ENCODE results near the gene RPL7L1.
"Not testable (repeated sequence)": the region's sequence is repeated elsewhere in the genome, so short reads cannot be mapped to it uniquely, and the experiment has no call there.

RPL7L1 gene

GRCh38 chr6:42894041-42894828 lies 14.8 kb downstream of the RPL7L1 start:
- not testable (repeated sequence) for DNase-seq

DNA sequence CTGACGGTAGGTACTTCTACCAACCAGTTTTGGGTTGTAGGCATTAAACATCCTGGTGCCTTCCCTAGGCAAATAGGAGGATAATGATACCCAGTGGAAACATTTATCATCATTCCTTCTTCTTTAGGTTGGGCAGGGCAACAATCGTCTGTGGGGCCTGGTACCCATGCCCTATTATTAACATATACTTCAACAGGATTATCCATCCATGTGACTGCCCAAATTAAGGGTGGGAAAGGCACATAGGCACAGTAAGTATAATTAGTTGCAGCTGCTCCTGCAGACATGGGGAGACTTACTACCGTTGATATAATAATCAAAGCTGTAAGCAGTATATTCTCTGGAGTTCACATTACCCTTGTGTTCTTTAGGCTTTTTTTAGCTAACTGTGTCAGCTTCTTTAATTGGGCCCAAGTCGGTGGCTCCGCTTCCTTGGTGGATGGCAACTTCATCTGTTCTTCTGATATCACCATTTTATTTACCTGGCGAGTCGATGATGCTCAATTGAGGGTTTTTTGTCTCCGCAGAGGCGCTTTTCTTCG lies 16.8 kb downstream of the RPL7L1 start:
- no peak for DNase-seq

DNA sequence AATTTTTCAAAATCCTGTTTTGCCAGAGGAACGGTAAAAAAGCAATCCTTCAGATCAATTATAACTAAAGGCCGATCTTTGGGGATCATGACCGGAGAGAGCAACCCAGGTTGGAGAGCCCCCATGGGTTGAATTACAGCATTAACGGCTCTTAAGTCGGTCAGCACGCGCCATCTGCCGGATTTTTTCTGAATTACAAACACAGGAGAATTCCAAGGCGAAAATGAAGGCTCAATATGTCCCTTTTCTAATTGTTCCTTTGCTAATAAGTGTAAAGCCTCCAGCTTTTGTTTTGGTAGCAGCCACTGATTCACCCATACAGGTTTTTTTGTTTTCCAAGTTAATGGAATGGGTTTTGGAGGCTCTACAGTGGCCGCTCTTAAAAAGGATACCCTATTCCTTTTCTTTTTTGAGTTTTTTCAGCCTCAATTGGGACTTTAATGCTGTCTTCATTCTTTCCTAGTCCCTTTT lies 19.5 kb downstream of the RPL7L1 start:
- DNase-seq = peak; percentile 48

DNA sequence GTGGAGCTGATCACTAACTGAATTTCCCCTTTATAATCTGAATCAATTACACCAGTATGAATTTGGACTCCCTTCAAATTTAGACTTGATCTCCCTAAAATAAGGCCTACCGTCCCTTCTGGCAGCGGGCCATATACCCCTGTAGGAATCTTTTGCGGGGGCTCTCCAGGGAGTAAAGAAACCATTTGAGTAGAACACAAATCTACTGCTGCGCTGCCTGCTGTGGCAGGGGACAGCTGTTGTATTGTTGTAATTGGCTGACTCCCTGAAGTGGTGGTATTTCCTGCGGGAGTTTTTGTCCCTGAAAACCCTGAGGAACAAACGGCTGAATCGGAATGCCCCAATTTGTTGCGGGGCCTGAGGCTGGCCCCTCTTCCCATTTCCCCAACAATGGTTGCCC lies 20.5 kb downstream of the RPL7L1 start:
- no peak for DNase-seq

DNA sequence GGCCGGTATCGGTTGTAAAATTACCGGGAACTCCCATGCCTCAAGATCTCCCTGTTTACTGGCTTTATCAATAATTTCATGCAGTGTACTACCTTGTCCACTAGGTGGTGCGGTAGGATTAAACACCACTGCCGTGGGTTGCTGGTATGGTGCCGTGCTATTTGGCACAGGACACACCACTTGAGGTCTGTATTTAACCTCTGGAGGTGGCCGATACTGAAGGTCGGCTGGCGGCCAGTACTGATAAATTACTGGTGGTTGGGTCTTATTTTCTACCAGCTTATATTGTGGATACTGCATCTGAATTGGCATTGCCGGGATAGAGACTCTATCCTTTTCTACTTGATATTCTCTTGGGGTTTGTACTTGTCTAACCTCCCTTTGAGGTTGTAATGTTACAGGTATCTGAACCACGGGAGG lies 22.1 kb downstream of the RPL7L1 start:
- DNase-seq = peak; percentile 80

- not testable (repeated sequence) for DNase-seq
Measured at GRCh38 chr6:42902429-42903263, 23.2 kb downstream of the RPL7L1 start.

GRCh38 chr6:42904467-42904866 lies 25.1 kb downstream of the RPL7L1 start:
- no peak for DNase-seq

DNA sequence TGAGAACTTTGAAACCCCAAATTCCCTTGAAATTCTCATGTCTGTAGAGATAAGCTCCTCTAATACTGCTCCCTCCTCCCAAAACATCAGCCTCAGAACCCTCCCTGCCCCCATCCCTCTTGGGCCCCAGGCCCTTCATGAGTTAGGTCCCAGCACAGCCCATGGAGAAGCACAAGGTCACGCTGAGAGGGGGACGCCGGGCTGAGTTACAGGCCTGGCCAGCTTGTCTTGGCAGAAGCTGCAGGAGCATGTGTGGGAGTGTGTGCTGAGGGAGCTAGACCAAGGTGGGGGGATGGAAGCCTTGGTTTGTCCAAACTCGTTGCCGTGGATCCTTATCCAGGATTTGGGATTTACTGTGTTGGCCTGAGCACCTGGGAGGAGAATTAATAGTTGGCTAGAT lies 27.9 kb downstream of the RPL7L1 start:
- no peak for DNase-seq

DNA sequence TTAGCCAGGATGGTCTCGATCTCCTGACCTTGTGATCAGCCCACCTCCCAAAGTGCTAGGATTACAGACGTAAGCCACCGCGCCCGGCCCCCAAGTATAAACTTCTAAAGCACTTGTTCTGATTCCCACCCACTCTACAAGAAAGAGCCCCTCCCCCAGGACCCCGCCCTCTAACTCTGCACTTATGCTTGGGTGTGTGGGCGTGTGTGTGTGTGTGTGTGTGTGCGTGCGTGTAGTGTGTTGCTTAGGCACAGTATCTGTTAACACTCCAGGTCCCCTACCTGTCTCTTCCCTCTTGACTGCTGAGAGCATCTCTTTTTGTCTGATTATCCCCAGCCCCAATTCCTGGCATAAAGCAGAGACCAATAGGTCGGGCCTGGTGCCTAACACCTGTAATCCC lies 30.4 kb downstream of the RPL7L1 start:
- no peak for DNase-seq

DNA sequence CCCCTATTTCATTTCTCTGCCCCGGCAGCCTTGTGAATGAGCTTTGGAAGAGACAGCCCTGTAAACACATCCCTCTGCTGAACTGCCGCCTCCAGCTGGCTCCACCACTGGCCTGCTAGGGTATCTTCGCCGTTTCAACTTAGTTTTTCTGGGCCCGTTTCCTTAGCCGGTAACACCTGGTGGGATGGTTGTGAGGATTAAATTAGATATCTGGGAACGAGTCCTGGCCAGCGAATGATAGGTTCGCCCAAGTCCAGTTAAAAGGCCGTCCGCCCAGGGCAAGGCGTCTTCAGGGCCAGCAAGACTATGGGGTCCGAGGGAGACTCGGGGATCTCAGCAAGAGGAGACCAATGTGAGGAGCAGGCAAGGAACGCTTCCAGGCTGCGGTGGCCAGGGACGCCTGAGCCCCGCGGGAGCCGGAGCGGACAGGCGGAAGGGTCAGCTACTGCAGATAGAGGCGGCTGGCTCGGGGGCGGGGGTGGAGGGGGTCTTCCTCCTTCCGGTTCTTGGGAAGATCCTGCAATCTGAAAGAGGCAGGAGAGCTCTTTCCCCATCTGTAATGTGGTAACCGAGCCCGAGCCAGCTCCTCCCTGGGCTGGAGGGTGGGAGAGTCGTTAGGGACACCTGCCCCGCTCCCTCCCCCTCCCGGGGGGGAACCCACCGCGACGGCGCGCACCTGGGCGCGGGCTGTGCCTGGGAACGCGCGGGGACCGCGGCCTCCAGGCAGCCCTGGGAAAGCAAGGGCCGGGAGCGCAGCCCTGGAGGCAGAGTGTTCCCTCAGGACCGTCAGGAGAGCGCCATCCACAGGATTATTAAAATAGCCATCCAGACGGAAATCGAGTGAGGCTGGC lies 32.0 kb downstream of the RPL7L1 start:
- DNase-seq = no peak

DNA sequence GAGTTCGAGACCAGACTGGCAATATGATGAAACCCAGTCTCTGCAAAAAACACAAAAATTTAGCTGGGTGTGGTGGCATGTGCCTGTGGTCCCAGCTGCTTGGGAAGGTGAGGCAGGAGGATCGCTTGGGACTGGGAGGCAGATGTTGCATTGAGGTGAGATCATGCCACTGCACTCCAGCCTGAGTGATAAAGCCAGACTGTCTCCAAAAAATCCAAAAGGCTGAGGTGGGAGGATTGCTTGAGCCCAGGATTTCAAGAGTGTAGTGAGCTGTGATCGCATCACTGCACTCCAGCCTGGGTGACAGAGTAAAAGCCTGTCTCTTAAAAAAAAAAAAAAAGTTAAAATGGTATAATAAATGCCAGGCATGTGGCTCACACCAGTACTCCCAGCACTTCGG lies 35.1 kb downstream of the RPL7L1 start:
- DNase-seq = no peak

DNA sequence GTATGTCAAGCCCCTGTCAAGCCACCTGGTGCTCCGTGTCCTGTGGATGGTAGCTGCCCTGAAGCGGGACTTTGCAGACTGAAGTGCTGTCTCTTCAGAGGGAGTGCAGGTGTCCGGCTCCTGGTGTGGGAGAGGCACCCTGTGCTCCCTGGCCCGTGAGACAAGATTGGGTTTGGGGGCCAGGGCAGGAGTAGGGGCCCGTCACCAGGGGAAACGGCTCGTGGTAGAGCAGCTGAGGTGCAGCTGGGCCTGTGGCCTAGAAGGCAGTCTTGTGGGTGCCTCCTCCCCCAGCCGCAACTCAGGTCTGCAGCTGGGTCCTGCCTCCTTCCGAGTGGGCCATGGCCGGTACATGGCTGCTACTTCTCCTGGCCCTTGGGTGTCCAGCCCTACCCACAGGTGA lies 36.3 kb downstream of the RPL7L1 start, which contains the start of gene PTCRA:
PTCRA (plus strand) TSS at position 322 of the 400 bp plus-strand sequence; CDS start at position 339, 17 bp downstream.
- no peak for DNase-seq

- DNase-seq = no peak
Measured at GRCh38 chr6:42916288-42916687, 36.9 kb downstream of the RPL7L1 start.

- no peak for DNase-seq
Measured at GRCh38 chr6:42921801-42922200, 42.4 kb downstream of the RPL7L1 start.

- no peak for DNase-seq
Measured at GRCh38 chr6:42923666-42924065, 44.2 kb downstream of the RPL7L1 start.

DNA sequence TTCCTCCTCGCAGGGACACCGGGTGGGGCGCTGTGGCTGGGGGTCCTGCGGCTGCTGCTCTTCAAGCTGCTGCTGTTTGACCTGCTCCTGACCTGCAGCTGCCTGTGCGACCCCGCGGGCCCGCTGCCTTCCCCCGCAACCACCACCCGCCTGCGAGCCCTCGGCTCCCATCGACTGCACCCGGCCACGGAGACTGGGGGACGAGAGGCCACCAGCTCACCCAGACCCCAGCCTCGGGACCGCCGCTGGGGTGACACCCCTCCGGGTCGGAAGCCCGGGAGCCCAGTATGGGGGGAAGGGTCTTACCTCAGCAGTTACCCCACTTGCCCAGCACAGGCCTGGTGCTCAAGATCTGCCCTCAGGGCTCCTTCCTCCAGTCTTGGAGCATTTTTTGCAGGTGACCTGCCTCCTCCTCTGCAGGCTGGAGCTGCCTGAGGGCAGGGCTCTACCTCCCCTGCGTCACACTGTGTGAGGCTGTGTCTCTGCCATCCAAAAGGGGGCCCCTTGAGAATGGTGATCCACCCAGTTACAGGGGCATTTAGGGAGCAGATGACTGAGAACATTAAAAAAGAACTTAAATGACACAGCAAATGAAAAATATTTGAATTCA lies 45.9 kb downstream of the RPL7L1 start:
- no peak for DNase-seq

DNA sequence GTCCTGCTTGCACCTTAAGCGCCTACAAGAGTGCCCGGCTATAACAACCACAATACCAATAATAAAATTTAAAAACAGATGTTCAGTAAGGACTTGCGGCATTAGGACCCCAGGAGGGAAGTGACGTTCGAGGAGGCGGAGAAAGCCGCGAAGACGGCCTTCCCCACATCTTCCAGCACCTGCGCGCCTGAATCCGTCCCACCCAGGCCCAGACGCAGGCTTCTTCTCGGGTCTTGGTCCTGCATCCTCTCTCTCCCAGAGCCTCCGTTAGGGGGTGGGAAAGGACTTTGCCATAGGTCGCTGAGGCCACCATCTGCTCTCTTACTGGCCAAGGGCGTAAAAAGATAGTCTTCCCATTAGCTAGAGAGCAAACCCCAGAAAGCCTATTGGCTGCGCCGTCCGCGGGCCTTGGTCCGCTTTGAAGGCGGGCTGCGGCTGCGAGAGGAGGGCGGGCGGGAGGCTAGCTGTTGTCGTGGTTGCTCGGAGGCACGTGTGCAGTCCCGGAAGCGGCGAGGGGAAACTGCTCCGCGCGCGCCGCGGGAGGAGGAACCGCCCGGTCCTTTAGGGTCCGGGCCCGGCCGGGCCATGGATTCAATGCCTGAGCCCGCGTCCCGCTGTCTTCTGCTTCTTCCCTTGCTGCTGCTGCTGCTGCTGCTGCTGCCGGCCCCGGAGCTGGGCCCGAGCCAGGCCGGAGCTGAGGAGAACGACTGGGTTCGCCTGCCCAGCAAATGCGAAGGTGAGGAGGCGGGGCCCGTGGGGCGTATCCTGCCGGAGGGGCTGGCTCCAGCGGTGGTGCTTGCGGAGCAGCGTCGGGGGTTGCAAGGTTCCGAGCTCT lies 49.8 kb downstream of the RPL7L1 start, which contains the start of gene CNPY3:
CNPY3 (plus strand) TSS at position 495 of the 835 bp plus-strand sequence; CDS start at position 586, 91 bp downstream.
- DNase-seq = peak; percentile 94

GRCh38 chr6:42929821-42930360 lies 50.5 kb downstream of the RPL7L1 start:
- DNase-seq = peak; percentile 43

- no peak for DNase-seq
Measured at GRCh38 chr6:42932412-42932811, 53.0 kb downstream of the RPL7L1 start.

DNA sequence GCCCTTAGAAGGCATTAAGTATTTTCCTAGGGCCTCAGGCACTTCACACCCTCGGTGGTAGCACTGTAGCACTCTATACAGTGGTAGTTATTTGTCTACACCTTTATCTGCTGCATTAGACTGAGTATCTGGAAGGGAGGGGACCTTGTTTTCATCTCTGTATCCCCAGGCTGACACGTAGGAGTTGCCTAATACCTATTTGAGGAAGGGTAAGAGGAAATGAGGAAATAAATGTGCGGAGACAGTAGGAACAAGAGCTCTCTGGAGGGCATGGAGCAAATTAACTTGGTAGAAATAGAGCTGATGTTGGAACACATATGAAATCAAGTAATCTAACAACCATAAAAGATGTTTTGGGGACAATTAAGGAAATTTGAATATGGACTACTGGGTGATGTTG lies 53.8 kb downstream of the RPL7L1 start:
- no peak for DNase-seq

- DNase-seq = no peak
Measured at GRCh38 chr6:42935322-42935721, 55.9 kb downstream of the RPL7L1 start.

Data from NCI-H2029 (cell line).